OCI-LY1 (cell line): Measurements from ENCODE around the gene CABCOCO1.

ENCODE experiments used
- CTCF ChIP-seq: fragments of 200-600 bp; sonication (generic), shearing (Covaris generic); IDR thresholded peaks from 2 replicates; pipeline ENCODE4 v1.5.1; 2017; ENCODE audit warnings: mild to moderate bottlenecking, antibody characterized with exemption, low read length, moderate library complexity, mixed read lengths
- EZH2 ChIP-seq: fragments of 200-600 bp; sonication (generic), shearing (Covaris generic); IDR thresholded peaks from 2 replicates; pipeline ENCODE4 v1.8.0; 2017; ENCODE audit warnings: borderline replicate concordance, mixed run types, mild to moderate bottlenecking, antibody characterized with exemption, low read length, moderate library complexity, mixed read lengths

GRCh38 chr10:61621605-61622051 lies 41.1 kb upstream of the CABCOCO1 start:
- TF ChIP-seq CTCF (no peak), EZH2 (no peak)
